Calu3 (cell line): Measurements from ENCODE around the gene RNF214. TPM values are rescaled to one million over a fixed set of nuclear protein-coding genes. Genes with fewer than 3 reads are reported as not detected.

Experiments used
- BruUV-seq: library from RNA; stranded (reverse); fragments of 400-500 nt; replicated peaks from 2 replicates; lab custom pipeline; 2021; lab: Mats Ljungman, UMichigan
- CTCF ChIA-PET: fragments of 300-600 bp; sonication (Branson Sonifier 250); formaldehyde crosslinking; loops from one replicate; lab custom pipeline; 2022; ENCODE audit warnings: antibody characterized with exemption; lab: Charles Lee
- DNase-seq: peaks from one replicate; pipeline ENCODE4 v3.0.0; 2022
- H3K27ac Mint-ChIP-seq: one replicate; pipeline ENCODE4 v1.8.0; 2022; ENCODE audit warnings: mixed read lengths; ENCODE audit not compliant: unreplicated experiment
- H3K27me3 Mint-ChIP-seq: one replicate; pipeline ENCODE4 v1.8.0; 2022; ENCODE audit warnings: mixed read lengths; ENCODE audit not compliant: unreplicated experiment
- H3K36me3 Mint-ChIP-seq: one replicate; pipeline ENCODE4 v1.8.0; 2022; ENCODE audit warnings: mild to moderate bottlenecking, moderate library complexity, mixed read lengths; ENCODE audit not compliant: insufficient read depth, unreplicated experiment
- H3K4me1 Mint-ChIP-seq: one replicate; pipeline ENCODE4 v1.8.0; 2022; ENCODE audit warnings: mild to moderate bottlenecking, low read depth, mixed read lengths; ENCODE audit not compliant: unreplicated experiment
- H3K4me3 Mint-ChIP-seq: one replicate; pipeline ENCODE4 v1.8.0; 2022; ENCODE audit warnings: mild to moderate bottlenecking, low read depth, moderate library complexity, mixed read lengths; ENCODE audit not compliant: unreplicated experiment
- H3K9me3 Mint-ChIP-seq: one replicate; pipeline ENCODE4 v1.8.0; 2022; ENCODE audit warnings: low read depth, mixed read lengths; ENCODE audit not compliant: unreplicated experiment
- intact Hi-C: fragments of 100-400 bp; cut with micrococcal nuclease; formaldehyde crosslinking; loops from one replicate; pipeline ENCODE4 v1.10.0; 2022; ENCODE audit not compliant: unreplicated experiment
- total RNA-seq: library from RNA; stranded (reverse); gene quantifications from 2 replicates; pipeline ENCODE4 v1.2.3, GENCODE V29; 2022
- TF ChIP-seq, protein P1 (sequence below): fragments of 200-600 bp; IDR thresholded peaks from one replicate; pipeline ENCODE4 v1.8.0; 2022; ENCODE audit warnings: antibody characterized with exemption; ENCODE audit not compliant: unreplicated experiment

Gene RNF214
- total RNA-seq, 1 experiment from 2014 or later, result 19.2 TPM

DNA sequence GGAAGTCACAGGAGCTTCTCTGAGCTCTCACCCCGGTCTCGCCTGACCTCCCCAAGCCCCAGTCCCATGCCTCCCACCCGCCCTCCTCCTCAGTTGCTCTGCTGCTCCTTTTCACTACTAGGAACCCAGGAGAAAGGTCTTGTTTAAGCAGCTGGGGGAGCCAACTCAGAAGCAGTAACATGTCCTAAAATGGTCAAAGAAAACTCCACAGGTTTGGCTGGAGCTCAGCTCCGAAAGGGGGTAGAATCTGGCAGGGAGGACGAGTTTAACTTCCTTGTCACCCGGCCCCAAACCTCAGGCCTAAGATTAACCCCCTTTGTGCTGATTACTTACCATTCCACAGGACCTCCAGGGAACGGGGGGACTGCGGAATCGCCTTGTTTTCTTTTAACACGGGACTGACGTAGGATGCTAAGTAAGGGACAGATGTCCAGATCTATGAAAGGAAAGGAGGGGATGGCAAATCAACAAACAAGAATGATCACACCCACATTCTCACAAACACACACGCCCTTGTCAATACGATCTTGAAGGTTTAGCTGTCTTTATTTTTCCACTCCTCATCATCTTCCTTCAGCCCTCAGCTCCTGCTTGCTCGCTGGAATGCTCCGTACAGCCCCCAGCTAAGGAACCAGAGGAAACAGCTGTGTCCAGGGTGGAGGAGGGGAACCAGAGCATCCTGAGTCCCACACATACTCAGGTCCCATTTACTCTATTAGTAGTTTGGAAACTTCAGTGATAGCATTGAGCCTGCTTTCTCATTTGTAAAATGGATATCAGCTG is 14.1 kb upstream of the RNF214 start:
- no peak overlapping the region for H3K4me3 Mint-ChIP-seq
- TF ChIP-seq, protein P1, sequence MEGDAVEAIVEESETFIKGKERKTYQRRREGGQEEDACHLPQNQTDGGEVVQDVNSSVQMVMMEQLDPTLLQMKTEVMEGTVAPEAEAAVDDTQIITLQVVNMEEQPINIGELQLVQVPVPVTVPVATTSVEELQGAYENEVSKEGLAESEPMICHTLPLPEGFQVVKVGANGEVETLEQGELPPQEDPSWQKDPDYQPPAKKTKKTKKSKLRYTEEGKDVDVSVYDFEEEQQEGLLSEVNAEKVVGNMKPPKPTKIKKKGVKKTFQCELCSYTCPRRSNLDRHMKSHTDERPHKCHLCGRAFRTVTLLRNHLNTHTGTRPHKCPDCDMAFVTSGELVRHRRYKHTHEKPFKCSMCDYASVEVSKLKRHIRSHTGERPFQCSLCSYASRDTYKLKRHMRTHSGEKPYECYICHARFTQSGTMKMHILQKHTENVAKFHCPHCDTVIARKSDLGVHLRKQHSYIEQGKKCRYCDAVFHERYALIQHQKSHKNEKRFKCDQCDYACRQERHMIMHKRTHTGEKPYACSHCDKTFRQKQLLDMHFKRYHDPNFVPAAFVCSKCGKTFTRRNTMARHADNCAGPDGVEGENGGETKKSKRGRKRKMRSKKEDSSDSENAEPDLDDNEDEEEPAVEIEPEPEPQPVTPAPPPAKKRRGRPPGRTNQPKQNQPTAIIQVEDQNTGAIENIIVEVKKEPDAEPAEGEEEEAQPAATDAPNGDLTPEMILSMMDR, result no peak
- H3K4me1 Mint-ChIP-seq, result no peaks in the 10 kb centered on the region
- H3K27ac Mint-ChIP-seq, result no peak overlapping the region
- intact Hi-C loops, result no loop called here
- CTCF ChIA-PET, result no interaction called here
- DNase-seq, result no peak
- no peaks in the 10 kb centered on the region for H3K27me3 Mint-ChIP-seq
- no TSS peak for BruUV-seq
- H3K9me3 Mint-ChIP-seq, result no peaks in the 10 kb centered on the region
- H3K36me3 Mint-ChIP-seq, result peaks cover 16% of the 10 kb centered on the region

DNA sequence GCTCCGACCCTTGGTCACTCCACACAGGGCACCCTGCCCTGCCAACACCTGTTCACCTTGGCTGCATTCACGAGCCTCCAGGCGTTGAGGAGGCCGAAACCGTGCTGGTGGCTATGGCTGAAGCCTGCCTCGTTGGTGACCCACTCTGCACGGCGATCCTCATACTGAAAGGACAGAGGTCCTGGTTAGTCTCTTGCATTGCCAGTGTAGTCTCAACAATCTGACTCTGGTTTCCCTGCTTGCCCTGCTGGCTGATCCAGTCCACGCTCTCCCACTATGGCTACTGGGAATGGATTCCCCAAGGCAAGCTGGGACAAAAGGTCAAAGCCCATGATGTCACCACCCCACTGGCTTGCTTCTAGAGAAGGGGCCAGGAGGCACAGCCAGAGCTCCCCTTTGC is 13.5 kb upstream of the RNF214 start:
- H3K4me1 Mint-ChIP-seq, result no peaks in the 10 kb centered on the region
- TF ChIP-seq, protein P1, result no peak
- CTCF ChIA-PET, result no interaction called here
- H3K27ac Mint-ChIP-seq, result no peak overlapping the region
- no peaks in the 10 kb centered on the region for H3K9me3 Mint-ChIP-seq
- H3K36me3 Mint-ChIP-seq, result peaks cover 17% of the 10 kb centered on the region
- H3K27me3 Mint-ChIP-seq, result no peaks in the 10 kb centered on the region
- BruUV-seq, result no TSS peak
- no peak for DNase-seq
- intact Hi-C loops, result no loop called here
- no peak overlapping the region for H3K4me3 Mint-ChIP-seq

DNA sequence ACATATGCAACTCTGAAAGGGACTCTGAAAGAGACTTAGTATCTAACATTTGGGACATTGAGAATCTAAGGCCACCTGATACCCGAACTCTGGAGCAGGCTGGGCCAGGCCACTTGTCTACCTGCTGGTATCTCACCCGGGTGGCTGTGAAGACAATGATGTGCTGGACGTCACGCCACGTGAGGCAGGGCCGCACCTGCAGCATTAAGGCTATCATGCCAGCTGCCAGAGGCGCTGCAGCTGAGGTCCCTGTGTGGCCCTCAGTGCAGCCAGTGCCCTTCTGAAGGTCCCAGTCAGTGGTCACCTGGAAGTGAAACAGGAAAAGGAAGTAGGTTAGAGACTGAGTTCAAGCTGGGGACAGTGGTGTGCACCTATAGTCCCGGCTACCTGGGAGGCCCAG is 13.0 kb upstream of the RNF214 start:
- Mint-ChIP-seq H3K36me3 (peaks cover 21% of the 10 kb centered on the region), H3K27me3 (no peaks in the 10 kb centered on the region), H3K4me3 (no peak overlapping the region), H3K27ac (no peak overlapping the region), H3K4me1 (no peaks in the 10 kb centered on the region), H3K9me3 (no peaks in the 10 kb centered on the region)
- no peak for DNase-seq
- no TSS peak for BruUV-seq
- intact Hi-C loops, result no loop called here
- TF ChIP-seq, protein P1, result no peak
- CTCF ChIA-PET, result interaction anchor here (0.6 kb wide), 1 partner anchor 250 kb away, joined by 5 read pairs; no protein-coding TSS in a partner anchor

DNA sequence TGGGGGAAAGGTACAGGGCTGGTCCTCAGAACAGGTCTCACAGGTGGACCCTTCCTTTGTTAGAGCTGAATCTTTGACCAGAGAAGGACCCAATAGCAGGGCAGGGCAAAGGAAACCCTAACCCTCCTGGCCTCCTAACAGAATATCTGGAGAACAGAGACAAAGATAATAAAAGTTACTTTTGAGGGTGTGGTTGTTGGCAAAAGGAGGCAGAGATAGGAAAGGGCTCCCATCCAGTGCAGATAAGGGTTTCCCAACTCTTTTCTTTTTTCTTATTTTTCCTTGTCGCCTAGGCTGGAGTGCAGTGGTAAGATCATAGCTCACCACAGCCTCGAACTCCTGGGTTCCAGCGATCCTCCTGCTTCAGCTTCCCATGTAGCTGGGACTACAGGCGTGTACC is 12.5 kb upstream of the RNF214 start:
- intact Hi-C loops, result no loop called here
- Mint-ChIP-seq H3K4me3 (no peak overlapping the region), H3K27ac (no peak overlapping the region), H3K27me3 (no peaks in the 10 kb centered on the region), H3K36me3 (peaks cover 24% of the 10 kb centered on the region), H3K9me3 (no peaks in the 10 kb centered on the region), H3K4me1 (no peaks in the 10 kb centered on the region)
- DNase-seq, result no peak
- TF ChIP-seq, protein P1, result no peak
- BruUV-seq, result no TSS peak
- CTCF ChIA-PET, result interaction anchor here (0.6 kb wide), 1 partner anchor 251 kb away, joined by 5 read pairs; no protein-coding TSS in a partner anchor
